H54 (cell line): ENCODE results near the gene TERC.
A peak's percentile ranks its signal among the peaks of the same experiment; 100 is the strongest.
"Not testable (repeated sequence)": the region's sequence is repeated elsewhere in the genome, so short reads cannot be mapped to it uniquely, and the experiment has no call there.

Experiments used
- DNase-seq: peaks from one replicate; pipeline ENCODE4 v3.0.0; 2011; ENCODE audit warnings: low spot score, mixed read lengths; ENCODE audit not compliant: insufficient read length
- FAIRE-seq: peaks from 3 replicates; lab custom pipeline; 2011; peaks lifted over from hg19 to GRCh38; lab: Jason Lieb, UNC
- POLR2A ChIP-seq: IDR thresholded peaks from 2 replicates; pipeline ENCODE4 v1.6.1; 2011; ENCODE audit warnings: low read depth, mild to moderate bottlenecking, low read length

TERC gene

GRCh38 chr3:169755488-169755887 lies 9.4 kb downstream of the TERC start:
- no peak for TF ChIP-seq POLR2A
- FAIRE-seq (no peak), DNase-seq (no peak)

- DNase-seq, result no peak
- TF ChIP-seq POLR2A, result no peak
- no peak for FAIRE-seq
Measured at GRCh38 chr3:169754711-169755110, 10.1 kb downstream of the TERC start.

GRCh38 chr3:169751875-169752274 lies 13.0 kb downstream of the TERC start:
- FAIRE-seq (no peak), DNase-seq (no peak)
- TF ChIP-seq POLR2A, result no peak

- FAIRE-seq, result no peak
- TF ChIP-seq POLR2A, result no peak
- no peak for DNase-seq
Measured at GRCh38 chr3:169750665-169751064, 14.2 kb downstream of the TERC start.

GRCh38 chr3:169748670-169749069 lies 16.2 kb downstream of the TERC start:
- no peak for TF ChIP-seq POLR2A
- no peak for FAIRE-seq
- no peak for DNase-seq

GRCh38 chr3:169746924-169747323 lies 17.9 kb downstream of the TERC start:
- DNase-seq, result no peak
- FAIRE-seq, result no peak
- TF ChIP-seq POLR2A, result no peak

- TF ChIP-seq POLR2A, result no peak
- FAIRE-seq (peak; percentile 6), DNase-seq (no peak)
Measured at GRCh38 chr3:169744366-169745054, 20.4 kb downstream of the TERC start.

- no peak for FAIRE-seq
- TF ChIP-seq POLR2A, result no peak
- DNase-seq, result no peak
Measured at GRCh38 chr3:169739067-169739466, 25.8 kb downstream of the TERC start.

- not testable (repeated sequence) for DNase-seq, FAIRE-seq
Measured at GRCh38 chr3:169731857-169732256, 33.0 kb downstream of the TERC start.

- FAIRE-seq, result no peak
- DNase-seq, result no peak
- TF ChIP-seq POLR2A, result no peak
Measured at GRCh38 chr3:169722724-169723123, 42.1 kb downstream of the TERC start.

GRCh38 chr3:169718415-169718814 lies 46.4 kb downstream of the TERC start:
- not testable (repeated sequence) for DNase-seq, FAIRE-seq
